ENCODE results near the gene TAF1A. TPM values are rescaled to one million over a fixed set of nuclear protein-coding genes. Genes with fewer than 3 reads are reported as not detected.

The TAF1A gene
- total RNA-seq, 2 experiments from 2014 or later: 10.9 to 19.2 TPM

DNA sequence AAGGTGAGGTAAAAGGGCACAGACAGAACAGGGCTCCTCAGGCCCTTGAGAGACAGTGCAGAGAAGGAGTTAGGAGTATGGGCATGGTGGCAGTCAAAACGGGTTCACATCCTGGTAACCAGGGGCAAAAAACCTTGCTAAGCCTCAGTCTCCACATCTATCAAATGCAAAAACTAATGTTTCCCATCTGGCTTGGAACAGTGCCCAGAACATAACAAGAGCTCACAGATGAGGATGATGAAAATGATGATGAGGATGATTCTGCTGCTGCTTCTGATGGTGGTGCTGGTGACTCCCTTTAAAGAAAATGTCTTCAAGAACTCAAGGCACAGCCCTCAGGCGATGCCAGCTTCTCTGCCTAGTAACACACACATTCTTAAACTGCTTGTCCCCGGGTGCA is 65.9 kb downstream of the TAF1A start:
- H3K4me3 ChIP-seq (ENCODE audit: low read depth, low read length, poor library complexity, severe bottlenecking): no peak overlapping the region
- intact Hi-C loops (cut with micrococcal nuclease; ENCODE audit: unreplicated experiment): no loop called here
- no peak overlapping the region for H3K27ac ChIP-seq (ENCODE audit: low read depth, low read length, poor library complexity, severe bottlenecking)
- no peaks in the 10 kb centered on the region for H3K9me2 ChIP-seq (ENCODE audit: insufficient read depth, low read length)
- no peaks in the 10 kb centered on the region for H3K9me3 ChIP-seq (ENCODE audit: low read length)
- no peak for DNase-seq (ENCODE audit: low spot score)
- H3K36me3 ChIP-seq (ENCODE audit: insufficient read depth, low read length): no peaks in the 10 kb centered on the region
- no peak for TF ChIP-seq EZH2phosphoT487 (IDR thresholded peaks at IDR 0.05; ENCODE audit: borderline replicate concordance, low read depth, low read length)
- TF ChIP-seq, protein P1, sequence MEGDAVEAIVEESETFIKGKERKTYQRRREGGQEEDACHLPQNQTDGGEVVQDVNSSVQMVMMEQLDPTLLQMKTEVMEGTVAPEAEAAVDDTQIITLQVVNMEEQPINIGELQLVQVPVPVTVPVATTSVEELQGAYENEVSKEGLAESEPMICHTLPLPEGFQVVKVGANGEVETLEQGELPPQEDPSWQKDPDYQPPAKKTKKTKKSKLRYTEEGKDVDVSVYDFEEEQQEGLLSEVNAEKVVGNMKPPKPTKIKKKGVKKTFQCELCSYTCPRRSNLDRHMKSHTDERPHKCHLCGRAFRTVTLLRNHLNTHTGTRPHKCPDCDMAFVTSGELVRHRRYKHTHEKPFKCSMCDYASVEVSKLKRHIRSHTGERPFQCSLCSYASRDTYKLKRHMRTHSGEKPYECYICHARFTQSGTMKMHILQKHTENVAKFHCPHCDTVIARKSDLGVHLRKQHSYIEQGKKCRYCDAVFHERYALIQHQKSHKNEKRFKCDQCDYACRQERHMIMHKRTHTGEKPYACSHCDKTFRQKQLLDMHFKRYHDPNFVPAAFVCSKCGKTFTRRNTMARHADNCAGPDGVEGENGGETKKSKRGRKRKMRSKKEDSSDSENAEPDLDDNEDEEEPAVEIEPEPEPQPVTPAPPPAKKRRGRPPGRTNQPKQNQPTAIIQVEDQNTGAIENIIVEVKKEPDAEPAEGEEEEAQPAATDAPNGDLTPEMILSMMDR (conservative IDR thresholded peaks at IDR 0.05; ENCODE audit: low read length): no peak
- no peaks in the 10 kb centered on the region for H3K4me1 ChIP-seq (ENCODE audit: insufficient read depth, low read length, poor library complexity, severe bottlenecking)
- ChIA-PET CTCF (ENCODE audit: unreplicated experiment) (no interaction called here), POLR2A (interaction anchor here (0.5 to 1.6 kb wide), 2 partner anchors 66 to 1542 kb away, joined by 3 to 4 read pairs; partner anchors contain the start of gene TAF1A)
- H3K4me2 ChIP-seq (ENCODE audit: low read length): no peak overlapping the region
- H4K20me1 ChIP-seq (ENCODE audit: insufficient read depth, low read length): no peaks in the 10 kb centered on the region
- no peak overlapping the region for H2AFZ ChIP-seq (ENCODE audit: low read length)
- no peaks in the 10 kb centered on the region for H3K79me2 ChIP-seq (ENCODE audit: insufficient read depth, low read depth, low read length)
- BruUV-seq (replicated peaks): no TSS peak

DNA sequence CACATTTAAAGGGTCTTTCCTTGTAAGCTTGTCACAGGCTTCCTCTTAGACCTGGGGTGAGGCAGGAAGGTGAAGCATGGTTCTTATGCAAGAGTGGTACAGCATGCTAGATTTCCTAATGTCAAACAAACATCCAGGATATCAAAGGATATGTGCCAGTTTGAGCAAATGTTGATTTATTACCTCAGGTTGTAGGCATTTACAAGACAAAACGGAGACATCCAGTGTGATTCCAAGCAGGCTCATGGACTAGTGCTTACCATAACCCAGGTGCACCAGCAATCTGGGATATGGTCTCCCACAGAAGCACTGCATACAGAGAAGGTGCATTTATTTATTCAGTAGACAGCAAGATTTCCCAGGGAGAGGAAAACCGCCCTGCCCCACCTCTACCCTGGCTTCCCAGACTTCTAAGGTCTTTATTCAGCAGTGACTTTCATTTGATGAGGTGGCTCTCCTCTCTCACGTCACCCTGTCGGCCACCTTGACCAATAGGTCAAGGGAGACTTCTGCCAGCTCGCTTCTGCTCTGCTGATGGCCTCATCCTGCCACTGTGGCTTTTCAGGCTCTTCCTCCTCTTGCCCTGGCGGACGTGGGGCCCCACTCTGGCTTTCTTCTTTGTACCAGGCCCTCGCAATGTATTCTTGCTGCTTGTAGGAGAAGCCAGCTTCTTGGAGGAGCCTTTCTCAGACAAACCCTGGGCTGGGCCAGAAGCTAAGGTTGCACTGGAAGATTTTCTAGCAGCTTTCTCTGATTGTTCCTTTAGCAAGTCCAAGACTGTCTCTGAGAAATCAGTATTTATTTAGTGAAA is 67.4 kb downstream of the TAF1A start:
- intact Hi-C loops (cut with micrococcal nuclease; ENCODE audit: unreplicated experiment): no loop called here
- Histone ChIP-seq H3K36me3 (ENCODE audit: insufficient read depth, low read length) (no peaks in the 10 kb centered on the region), H3K9me3 (ENCODE audit: low read length) (no peaks in the 10 kb centered on the region), H3K4me2 (ENCODE audit: low read length) (no peak overlapping the region), H4K20me1 (ENCODE audit: insufficient read depth, low read length) (no peaks in the 10 kb centered on the region), H3K9me2 (ENCODE audit: insufficient read depth, low read length) (no peaks in the 10 kb centered on the region), H3K4me3 (ENCODE audit: low read depth, low read length, poor library complexity, severe bottlenecking) (no peak overlapping the region), H3K4me1 (ENCODE audit: insufficient read depth, low read length, poor library complexity, severe bottlenecking) (no peaks in the 10 kb centered on the region), H2AFZ (ENCODE audit: low read length) (no peak overlapping the region), H3K79me2 (ENCODE audit: insufficient read depth, low read depth, low read length) (no peaks in the 10 kb centered on the region), H3K27ac (ENCODE audit: low read depth, low read length, poor library complexity, severe bottlenecking) (no peak overlapping the region)
- ChIA-PET POLR2A (interaction anchor here (0.9 kb wide), 1 partner anchor 34 kb away, joined by 3 read pairs; no protein-coding TSS in a partner anchor), CTCF (ENCODE audit: unreplicated experiment) (no interaction called here)
- no TSS peak for BruUV-seq (replicated peaks)
- no peak for DNase-seq (ENCODE audit: low spot score)
- TF ChIP-seq, protein P1 (conservative IDR thresholded peaks at IDR 0.05; ENCODE audit: low read length): no peak
- no peak for TF ChIP-seq EZH2phosphoT487 (IDR thresholded peaks at IDR 0.05; ENCODE audit: borderline replicate concordance, low read depth, low read length)
